T47D (cell line): ENCODE measurements around the gene DNAAF1.

ENCODE experiments used
- DNase-seq, 2 experiments: peaks; one replicate each; pipeline versions ENCODE4 v3.0.0 to v3.0.0-alpha.2; 2011 to 2012; ENCODE audit warnings: low read depth in 1 of 2, low spot score in 1 of 2
- JUND ChIP-seq: IDR thresholded peaks from 2 replicates; pipeline ENCODE4 v1.6.1; 2012; ENCODE audit warnings: low read depth
- in situ Hi-C: cut with HindIII; loops from 2 replicates; pipeline ENCODE4 v1.10.0; 2016; ENCODE audit warnings: low sequenced_read_pairs, low pct_unique_long_range_greater_than_20kb

The DNAAF1 gene

GRCh38 chr16:84178146-84178765 is 33.1 kb downstream of the DNAAF1 start:
- DNase-seq = no peak
- in situ Hi-C loops = no loop called here
- TF ChIP-seq JUND = no peak

GRCh38 chr16:84178892-84179611 is 33.9 kb downstream of the DNAAF1 start:
- no peak for DNase-seq
- in situ Hi-C loops = no loop called here
- no peak for TF ChIP-seq JUND

GRCh38 chr16:84179612-84180320 is 34.7 kb downstream of the DNAAF1 start:
- DNase-seq = no peak
- no peak for TF ChIP-seq JUND
- in situ Hi-C loops = no loop called here

GRCh38 chr16:84180519-84181140 is 35.5 kb downstream of the DNAAF1 start:
- DNase-seq = no peak
- TF ChIP-seq JUND = no peak
- in situ Hi-C loops = no loop called here

GRCh38 chr16:84181144-84181915 is 36.2 kb downstream of the DNAAF1 start:
- no peak for TF ChIP-seq JUND
- DNase-seq = no peak
- in situ Hi-C loops = no loop called here

- TF ChIP-seq JUND = no peak
- in situ Hi-C loops = no loop called here
- no peak for DNase-seq
Observed at GRCh38 chr16:84182104-84182503, 37.0 kb downstream of the DNAAF1 start.

GRCh38 chr16:84182680-84183571 is 37.8 kb downstream of the DNAAF1 start:
- TF ChIP-seq JUND = no peak
- DNase-seq = no peak
- in situ Hi-C loops = no loop called here

GRCh38 chr16:84183572-84183875 is 38.4 kb downstream of the DNAAF1 start:
- DNase-seq = no peak
- no peak for TF ChIP-seq JUND
- in situ Hi-C loops = no loop called here

- DNase-seq = no peak
- no peak for TF ChIP-seq JUND
- in situ Hi-C loops = no loop called here
Observed at GRCh38 chr16:84183911-84184591, 38.9 kb downstream of the DNAAF1 start.

- no peak for TF ChIP-seq JUND
Observed at GRCh38 chr16:84184775-84185174, 39.7 kb downstream of the DNAAF1 start.

More at GRCh38 chr16:84184775-84185174, 39.7 kb downstream of the DNAAF1 start:
- in situ Hi-C loops = no loop called here
- no peak for DNase-seq
